Mammary epithelial cell (primary cell): ENCODE results near the gene MS4A3.

Experiments used
- CTCF ChIP-seq, 2 donors: IDR thresholded peaks in 1 of 2; conservative IDR thresholded peaks in 1 of 2; 2 replicates each; pipeline ENCODE4 v1.5.1; 2011 to 2012; ENCODE audit warnings: inconsistent platforms in 2 of 2, low read length in 2 of 2, mild to moderate bottlenecking in 2 of 2, control low read depth in 1 of 2, low read depth in 1 of 2; ENCODE audit not compliant: insufficient read depth in 1 of 2; ENCODE audit errors: extremely low read depth in 1 of 2
- EZH2 ChIP-seq: IDR thresholded peaks from 2 replicates; pipeline ENCODE4 v1.6.1; 2012; ENCODE audit warnings: low read length, inconsistent platforms, borderline replicate concordance

GRCh38 chr11:60088364-60088763, 31.9 kb downstream of the MS4A3 start, which contains the start of gene MS4A2:
- TF ChIP-seq CTCF (conservative IDR thresholded peaks at IDR 0.05 in 1 of 2, IDR thresholded peaks at IDR 0.05 in 1 of 2; ENCODE audit: extremely low read depth in 1 of 2, insufficient read depth in 1 of 2, low read depth in 1 of 2, low read length in 2 of 2) = no peak
- TF ChIP-seq EZH2 = no peak
